GM19238 (cell line): Measurements from ENCODE around the gene GALR1.

Experiments
- DNase-seq: peaks from one replicate; pipeline ENCODE4 v3.0.0; 2011; ENCODE audit warnings: low spot score; ENCODE audit not compliant: insufficient read length

GALR1 gene

DNA sequence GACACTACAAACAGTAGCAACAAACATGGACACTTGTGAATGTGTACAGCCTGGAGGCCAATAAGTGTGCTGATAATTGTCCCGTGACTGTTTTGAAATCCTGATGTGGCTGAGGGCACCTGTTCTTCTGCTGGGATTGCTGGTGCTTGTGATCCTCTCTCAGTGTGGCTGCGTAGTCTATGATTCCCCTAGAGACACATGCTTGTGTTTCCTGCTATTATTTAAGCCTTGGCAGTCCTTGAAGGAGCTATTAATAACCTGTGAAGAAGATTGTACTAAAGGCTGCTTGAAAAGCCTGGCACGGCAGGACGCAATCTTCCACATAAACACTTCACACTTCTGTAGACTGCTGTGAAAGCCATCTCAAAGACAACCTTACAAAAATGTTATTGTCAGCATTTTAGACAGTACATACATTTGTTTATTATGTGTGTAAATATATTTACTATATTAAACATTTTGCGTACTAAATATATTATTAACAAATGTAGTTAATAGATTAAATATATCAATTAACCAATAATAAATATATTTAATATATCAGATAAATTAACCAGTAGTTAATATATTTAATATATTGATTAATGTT is 71.4 kb downstream of the GALR1 start:
- DNase-seq, result no peak

DNA sequence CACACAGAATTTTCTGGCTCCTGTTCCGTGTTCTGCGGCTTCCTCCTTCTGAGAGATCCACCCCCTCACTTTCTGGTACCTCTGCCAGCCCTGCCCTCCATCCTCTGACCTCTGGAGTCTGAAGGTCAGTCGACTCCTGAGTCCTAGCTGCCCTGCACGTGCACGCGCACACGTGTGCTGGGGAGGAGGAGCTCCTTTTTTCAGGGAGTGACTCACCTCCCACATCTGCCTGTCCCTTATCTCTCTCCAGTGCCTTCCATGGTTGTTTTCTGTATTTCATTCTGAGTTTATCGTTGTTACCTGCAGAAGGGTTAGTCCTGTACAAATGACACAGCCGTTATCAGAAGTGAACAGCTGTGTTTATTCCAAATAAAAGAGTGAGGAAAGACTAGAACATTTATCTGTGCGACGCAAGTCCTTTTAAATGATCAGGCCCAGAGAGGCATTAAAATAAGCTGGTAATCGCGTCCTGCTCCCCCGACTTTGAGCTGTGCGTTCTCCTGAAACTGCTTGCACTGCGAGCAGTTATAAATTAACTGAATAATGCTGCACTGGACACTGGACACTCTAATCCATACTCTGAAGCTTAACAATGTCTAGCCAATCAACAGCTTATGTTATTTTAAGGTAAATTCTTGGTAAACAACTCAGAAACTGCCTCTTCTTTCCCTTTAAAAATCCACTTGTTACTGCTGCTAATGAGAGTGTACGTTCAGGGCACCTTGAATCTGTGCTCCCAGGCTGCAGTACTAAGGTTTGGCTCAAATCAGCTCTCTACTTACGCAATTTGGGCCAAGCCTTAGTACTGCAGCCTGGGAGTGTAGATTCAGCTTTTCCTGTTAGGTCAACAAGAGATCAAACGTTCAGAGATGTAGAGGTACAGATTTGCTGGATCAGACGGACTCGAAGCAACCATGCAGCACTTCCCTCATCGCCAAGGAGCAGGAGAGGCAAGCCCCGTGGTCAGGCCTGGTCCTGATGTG is 72.5 kb downstream of the GALR1 start:
- DNase-seq, result no peak

DNA sequence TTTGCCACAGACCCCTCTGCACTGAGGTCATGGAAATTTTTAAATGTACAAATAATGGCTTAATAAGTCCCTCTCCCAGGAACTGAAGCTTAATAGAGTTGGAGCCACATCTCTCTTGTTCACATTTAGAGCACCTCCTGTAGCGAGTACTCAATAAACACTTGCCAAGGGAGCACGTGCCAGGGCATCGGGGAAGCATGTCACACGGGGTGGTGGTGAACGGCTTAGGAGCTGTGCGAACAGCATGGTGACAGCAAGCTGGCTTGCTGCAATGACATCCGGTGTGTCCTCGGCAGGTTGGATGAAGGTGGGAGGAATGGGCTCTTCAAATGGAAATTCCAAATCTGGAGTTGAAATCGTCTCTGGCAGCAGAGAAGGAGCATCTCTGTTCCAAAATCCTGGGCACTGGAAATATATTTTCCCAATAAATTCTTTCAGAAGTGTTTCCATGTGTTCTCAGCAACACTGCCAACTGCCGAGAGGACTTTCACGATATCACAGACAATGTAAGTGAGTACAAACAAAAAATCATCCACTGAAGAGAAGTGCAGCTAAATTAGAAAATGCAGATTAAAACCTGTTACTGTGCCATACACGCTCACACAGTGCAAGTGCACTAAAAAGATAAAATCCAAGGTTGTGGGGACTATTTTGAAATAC is 74.1 kb downstream of the GALR1 start:
- no peak for DNase-seq
